K562 (cell line): ENCODE measurements around the gene SHISAL1. TPM values are rescaled to one million over a fixed set of nuclear protein-coding genes. Genes with fewer than 3 reads are reported as not detected.

Experiments used
- ATAC-seq: fragments of 200-7000 bp; cut with Tn5 transposase; 3 replicates; pipeline ENCODE4 v1.9.1; 2020; ENCODE audit warnings: moderate library complexity
- BruUV-seq: library from RNA; stranded (reverse); fragments of 400-500 nt; replicated peaks from 2 replicates; lab custom pipeline; 2021; lab: Mats Ljungman, UMichigan
- CTCF ChIA-PET: fragments of 300-600 bp; formaldehyde crosslinking; extraction: SDS; loops from one replicate; lab custom pipeline; 2021; ENCODE audit warnings: low intra/inter-chr PET ratio; lab: Yijun Ruan, JAX
- POLR2A ChIA-PET: fragments of 300-600, 350-650 bp; sonication (Branson Sonifier 250); formaldehyde crosslinking; extraction: SDS; loops from one replicate; lab custom pipeline; 2021; ENCODE audit warnings: antibody characterized with exemption, inconsistent platforms; lab: Yijun Ruan, JAX
- DNase-seq, 4 experiments: peaks; one replicate each; pipeline versions ENCODE4 v3.0.0 to v3.0.0-alpha.2; 2011 to 2018; ENCODE audit warnings: low spot score in 3 of 4, mixed read lengths in 3 of 4; ENCODE audit errors: extremely low read depth in 1 of 4
- FAIRE-seq: peaks from 2 replicates; lab custom pipeline; 2011; peaks lifted over from hg19 to GRCh38; lab: Jason Lieb, UNC
- H2AFZ ChIP-seq: 2 replicates; pipeline ENCODE4 v1.6.0; 2011; ENCODE audit warnings: low read depth, low read length, control low read depth, inconsistent platforms
- H3K27ac ChIP-seq: fragments of 200-600 bp; 3 replicates; pipeline ENCODE4 v1.8.0; 2011; ENCODE audit warnings: low read depth, mild to moderate bottlenecking, control low read depth, inconsistent platforms, low read length, moderate library complexity, mixed read lengths; ENCODE audit errors: extremely low read depth
- H3K27me3 ChIP-seq, 2 experiments: fragments of 300-600 bp in 1 of 2; 2 replicates in 1 of 2; 3 replicates in 1 of 2; pipeline versions ENCODE4 v1.6.0 to v1.8.0; 2011; ENCODE audit warnings: inconsistent platforms in 2 of 2, low read length in 2 of 2, mild to moderate bottlenecking in 1 of 2, mixed read lengths in 1 of 2, moderate library complexity in 1 of 2; ENCODE audit not compliant: control insufficient read depth in 2 of 2, insufficient read depth in 2 of 2
- H3K36me3 ChIP-seq: fragments of 300-600 bp; 3 replicates; pipeline ENCODE4 v1.8.0; 2011; ENCODE audit warnings: mild to moderate bottlenecking, low read length, inconsistent platforms; ENCODE audit not compliant: control insufficient read depth, insufficient read depth
- H3K4me1 ChIP-seq, 2 experiments: fragments of 200-600 bp in 1 of 2; replicated peaks in 1 of 2; 2 replicates in 1 of 2; 3 replicates in 1 of 2; pipeline versions ENCODE4 v1.5.1 to v1.8.0; 2011; ENCODE audit warnings: inconsistent platforms in 2 of 2, low read length in 2 of 2, mild to moderate bottlenecking in 1 of 2, mixed read lengths in 1 of 2, moderate library complexity in 1 of 2; ENCODE audit not compliant: control insufficient read depth in 2 of 2, insufficient read depth in 2 of 2
- H3K4me2 ChIP-seq: 2 replicates; pipeline ENCODE4 v1.6.1; 2011; ENCODE audit warnings: low read length, control low read depth, inconsistent platforms, mixed read lengths; ENCODE audit not compliant: insufficient read depth
- H3K4me3 ChIP-seq: fragments of 200-600 bp; sonication (generic), shearing (Covaris generic); 2 replicates; pipeline ENCODE4 v1.5.1; 2016; ENCODE audit warnings: control low read depth, inconsistent platforms
- H3K79me2 ChIP-seq: fragments of 200-600 bp; 3 replicates; pipeline ENCODE4 v1.8.0; 2011; ENCODE audit warnings: low read length, inconsistent platforms; ENCODE audit not compliant: control insufficient read depth, insufficient read depth
- H3K9ac ChIP-seq, 2 experiments: 2 replicates each; pipeline versions ENCODE4 v1.6.0 to v1.6.1; 2011; ENCODE audit warnings: low read depth in 2 of 2, low read length in 2 of 2, control low read depth in 1 of 2, inconsistent platforms in 1 of 2, mild to moderate bottlenecking in 1 of 2, mixed read lengths in 1 of 2; ENCODE audit not compliant: insufficient read depth in 1 of 2
- H3K9me1 ChIP-seq: one replicate; pipeline ENCODE4 v1.6.0; 2011; ENCODE audit warnings: inconsistent platforms, mild to moderate bottlenecking, low read length, moderate library complexity; ENCODE audit not compliant: control insufficient read depth, insufficient read depth
- H3K9me3 ChIP-seq: replicated peaks from 2 replicates; pipeline ENCODE4 v1.5.1; 2011; ENCODE audit warnings: low read depth, low read length, inconsistent platforms; ENCODE audit not compliant: control insufficient read depth, insufficient read depth
- H4K20me1 ChIP-seq: replicated peaks from 2 replicates; pipeline ENCODE4 v1.6.1; 2011; ENCODE audit warnings: low read length, inconsistent platforms, mixed read lengths; ENCODE audit not compliant: control insufficient read depth, insufficient read depth
- CREB3L1 ChIP-seq: fragments of 450-650 bp; IDR thresholded peaks from 2 replicates; pipeline ENCODE4 v1.6.1; 2014; ENCODE audit warnings: low read depth, mild to moderate bottlenecking, moderate library complexity, borderline replicate concordance
- FOXJ2 ChIP-seq: fragments of 200-800 bp; sonication (Bioruptor generic); IDR thresholded peaks from 2 replicates; pipeline ENCODE4 v1.6.1; 2016; ENCODE audit warnings: missing genetic modification characterization, missing compliant biosample characterization
- FOXK1 ChIP-seq: sonication (generic); formaldehyde crosslinking; IDR thresholded peaks from 2 replicates; pipeline ENCODE4 v1.8.0; 2022; ENCODE audit warnings: missing genetic modification reagents, mild to moderate bottlenecking, borderline replicate concordance
- GMEB1 ChIP-seq: fragments of 250-450 bp; sonication (Bioruptor Pico); IDR thresholded peaks from 2 replicates; pipeline ENCODE4 v1.4.0; 2020; ENCODE audit warnings: mild to moderate bottlenecking
- KLF16 ChIP-seq: IDR thresholded peaks from 2 replicates; pipeline ENCODE4 v1.6.1; 2016; ENCODE audit warnings: antibody characterized with exemption
- PURB ChIP-seq: sonication (generic); formaldehyde crosslinking; IDR thresholded peaks from 2 replicates; pipeline ENCODE4 v1.9.0; 2021; ENCODE audit warnings: low read depth, mild to moderate bottlenecking, missing genetic modification reagents
- SREBF1 ChIP-seq: fragments of 150-350 bp; IDR thresholded peaks from 2 replicates; pipeline ENCODE4 v1.6.1; 2014; ENCODE audit warnings: antibody characterized with exemption, low read depth, low read length, borderline replicate concordance
- ZNF133 ChIP-seq: fragments of 250-450 bp; sonication (Bioruptor Pico); IDR thresholded peaks from 2 replicates; pipeline ENCODE4 v1.4.0; 2020; ENCODE audit warnings: mild to moderate bottlenecking
- ZNF316 ChIP-seq: fragments of 450-650 bp; IDR thresholded peaks from 2 replicates; pipeline ENCODE4 v1.6.1; 2016
- WGBS: fragments of 100-300 bp; shearing (Covaris generic); methylation state at CpG from one replicate; pipeline ENCODE4 v1.1.6; 2016; ENCODE audit warnings: low coverage, mixed read lengths; ENCODE audit not compliant: insufficient coverage; ENCODE audit errors: missing lambda C conversion rate; 5-methylcytosine and 5-hydroxymethylcytosine counted together
- in situ Hi-C: fragments of 300-500 bp; cut with MboI; formaldehyde crosslinking; loops from 4 replicates; pipeline ENCODE4 v1.15.0; 2018; ENCODE audit warnings: inconsistent platforms, mixed read lengths
- intact Hi-C: fragments of 100-400 bp; cut with micrococcal nuclease; formaldehyde crosslinking; loops from 2 replicates; pipeline ENCODE4 v1.14.2; 2022
- polyA plus RNA-seq, 8 experiments: library from polyadenylated mRNA; depleted of rRNA in 4 of 8; stranded (reverse) in 5 of 8; unstranded in 3 of 8; fragments of >200 nt; fragmentation: Nextera tagmentation in 2 of 8; fragmentation: Illumina TruSeq in 1 of 8; extraction: Ambion mirVana in 2 of 8; extraction: Trizol in 1 of 8; gene quantifications; 2 replicates each; pipeline versions ENCODE4 v1.2.1 to v1.2.3, GENCODE V29; 2011 to 2014; ENCODE audit warnings: inconsistent platforms in 1 of 8, missing spikeins in 1 of 8
- total RNA-seq, 7 experiments: library from RNA; depleted of rRNA in 6 of 7; stranded (reverse); fragments of >200 nt in 6 of 7; fragmentation: Illumina TruSeq in 2 of 7; extraction: Trizol in 2 of 7; gene quantifications; 2 replicates each; pipeline versions ENCODE4 v1.2.1 to v1.2.3, GENCODE V29; 2011 to 2021; ENCODE audit warnings: low replicate concordance in 1 of 7

Gene SHISAL1
- total and polyA plus RNA-seq, 9 of the 15 experiments (the other 6 are each of a cell fraction or from before 2014, with no cell fraction given): not detected

DNA sequence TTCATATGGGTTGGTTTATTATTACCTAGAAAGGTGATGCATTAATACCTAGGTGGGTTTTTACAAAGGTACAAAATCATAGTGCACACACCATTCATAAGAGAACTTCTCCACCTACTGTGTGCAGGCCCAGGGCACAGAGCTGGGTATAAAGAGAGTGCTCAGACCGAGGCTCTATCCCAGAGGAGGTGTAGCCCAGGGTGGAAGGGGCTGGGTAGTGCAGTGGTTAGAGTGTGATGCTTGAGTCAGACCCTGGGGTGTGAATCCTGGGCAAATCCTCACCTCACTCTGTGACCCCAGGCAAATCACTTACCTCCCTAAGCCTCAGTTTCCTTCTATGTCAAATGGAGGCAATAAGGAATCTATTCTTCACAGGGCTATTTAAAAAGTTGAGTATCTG is 99.8 kb downstream of the SHISAL1 start:
- no peak overlapping the region for H3K4me3 ChIP-seq
- BruUV-seq: no TSS peak
- POLR2A ChIA-PET: no interaction called here
- FAIRE-seq: no peak
- H3K4me1 ChIP-seq: no peaks in the 10 kb centered on the region
- no peak for ATAC-seq
- no peak overlapping the region for H3K27ac ChIP-seq
- no peaks in the 10 kb centered on the region for H4K20me1 ChIP-seq
- no peak for TF ChIP-seq ZNF316
- no peak for TF ChIP-seq KLF16
- TF ChIP-seq CREB3L1: no peak
- TF ChIP-seq FOXK1 (CRISPR knock-in tag): no peak
- no peak for TF ChIP-seq SREBF1
- no peak for TF ChIP-seq FOXJ2 (tag)
- no peak for TF ChIP-seq PURB (CRISPR knock-in tag)
- no peak for TF ChIP-seq ZNF133 (CRISPR knock-in tag)
- no peak for TF ChIP-seq GMEB1 (CRISPR knock-in tag)
- H2AFZ ChIP-seq: no peak overlapping the region
- intact Hi-C loops: no loop called here
- no peaks in the 10 kb centered on the region for H3K79me2 ChIP-seq
- H3K9me1 ChIP-seq: no peaks in the 10 kb centered on the region
- in situ Hi-C loops: no loop called here
- no peak overlapping the region for H3K9ac ChIP-seq
- H3K4me2 ChIP-seq: no peak overlapping the region
- peaks cover 0 to 3% of the 10 kb centered on the region in 2 experiments; a peak in 1 of 5 replicates for H3K27me3 ChIP-seq
- no peaks in the 10 kb centered on the region for H3K9me3 ChIP-seq
- no peaks in the 10 kb centered on the region for H3K36me3 ChIP-seq
- WGBS: 0% methylated on average over 1 of the region's 1 CpG
- CTCF ChIA-PET: no interaction called here
- DNase-seq: peak in 1 of 4 experiments; percentile 0
